PC-9 (cell line): ENCODE results near the gene RPL13. TPM values are rescaled to one million over a fixed set of nuclear protein-coding genes. Genes with fewer than 3 reads are reported as not detected.

Experiments used
- BruUV-seq: library from RNA; stranded (reverse); fragments of 400-500 nt; replicated peaks from 2 replicates; lab custom pipeline; 2021; lab: Mats Ljungman, UMichigan
- CTCF ChIA-PET: fragments of 300-600 bp; sonication (Branson Sonifier 250); formaldehyde crosslinking; loops from one replicate; lab custom pipeline; 2022; ENCODE audit warnings: antibody characterized with exemption; lab: Charles Lee
- POLR2A ChIA-PET: fragments of 300-600 bp; sonication (Branson Sonifier 250); formaldehyde crosslinking; loops from one replicate; lab custom pipeline; 2022; ENCODE audit warnings: antibody characterized with exemption; ENCODE audit not compliant: unreplicated experiment; lab: Charles Lee
- DNase-seq, 2 experiments: peaks; one replicate each; pipeline versions ENCODE4 v3.0.0 to v3.0.0-alpha.2; 2015 to 2022; ENCODE audit warnings: mixed read lengths in 1 of 2
- H2AFZ ChIP-seq: fragments of 200-600 bp; sonication (generic); 2 replicates; pipeline ENCODE4 v1.8.1; 2017; ENCODE audit warnings: antibody characterized with exemption
- H3F3A ChIP-seq: fragments of 200-600 bp; sonication (generic); 2 replicates; pipeline ENCODE4 v1.8.1; 2017; ENCODE audit warnings: antibody characterized with exemption, mild to moderate bottlenecking, low read depth; ENCODE audit not compliant: insufficient read depth
- H3K27ac ChIP-seq: fragments of 200-600 bp; sonication (generic); 2 replicates; pipeline ENCODE4 v1.6.1; 2016; ENCODE audit warnings: mixed run types
- H3K27me3 ChIP-seq: fragments of 200-600 bp; sonication (generic); 2 replicates; pipeline ENCODE4 v1.6.1; 2016; ENCODE audit warnings: low read depth, mixed run types; ENCODE audit not compliant: insufficient read depth
- H3K36me3 ChIP-seq: fragments of 200-600 bp; sonication (generic); 2 replicates; pipeline ENCODE4 v1.6.1; 2016; ENCODE audit warnings: low read depth, mixed run types
- H3K4me1 ChIP-seq: fragments of 200-600 bp; sonication (generic); replicated peaks from 2 replicates; pipeline ENCODE4 v1.6.1; 2016; ENCODE audit warnings: mixed run types; ENCODE audit not compliant: insufficient read depth
- H3K4me2 ChIP-seq: fragments of 200-600 bp; sonication (generic); 2 replicates; pipeline ENCODE4 v1.6.1; 2017; ENCODE audit warnings: mixed run types
- H3K4me3 ChIP-seq: fragments of 200-600 bp; sonication (generic); 2 replicates; pipeline ENCODE4 v1.6.1; 2016; ENCODE audit warnings: mixed run types
- H3K79me2 ChIP-seq: fragments of 200-600 bp; sonication (generic); 2 replicates; pipeline ENCODE4 v1.6.1; 2017; ENCODE audit warnings: low read depth, mixed run types
- H3K9me2 ChIP-seq: fragments of 200-600 bp; sonication (generic); 2 replicates; pipeline ENCODE4 v1.8.1; 2017; ENCODE audit warnings: mild to moderate bottlenecking; ENCODE audit not compliant: insufficient read depth
- H3K9me3 ChIP-seq: fragments of 200-600 bp; sonication (generic); 2 replicates; pipeline ENCODE4 v1.8.1; 2016; ENCODE audit warnings: low read depth; ENCODE audit not compliant: insufficient read depth
- H4K20me1 ChIP-seq: fragments of 200-600 bp; sonication (generic); 2 replicates; pipeline ENCODE4 v1.8.1; 2017; ENCODE audit not compliant: insufficient read depth
- EZH2 ChIP-seq: fragments of 200-600 bp; sonication (generic); IDR thresholded peaks from 2 replicates; pipeline ENCODE4 v1.8.0; 2017; ENCODE audit warnings: antibody characterized with exemption, low read depth
- intact Hi-C: fragments of 100-400 bp; cut with micrococcal nuclease; formaldehyde crosslinking; loops from one replicate; pipeline ENCODE4 v1.10.0; 2022; ENCODE audit not compliant: unreplicated experiment
- total RNA-seq: library from RNA; stranded (reverse); gene quantifications from 2 replicates; pipeline ENCODE4 v1.2.3, GENCODE V29; 2021
- TF ChIP-seq, protein P1 (sequence below): fragments of 200-600 bp; sonication (generic); conservative IDR thresholded peaks from 2 replicates; pipeline ENCODE4 v1.6.1; 2017; ENCODE audit warnings: mixed run types, antibody characterized with exemption, mild to moderate bottlenecking, moderate library complexity

Gene RPL13
- total RNA-seq, 1 experiment from 2014 or later: 2,045 TPM

DNA sequence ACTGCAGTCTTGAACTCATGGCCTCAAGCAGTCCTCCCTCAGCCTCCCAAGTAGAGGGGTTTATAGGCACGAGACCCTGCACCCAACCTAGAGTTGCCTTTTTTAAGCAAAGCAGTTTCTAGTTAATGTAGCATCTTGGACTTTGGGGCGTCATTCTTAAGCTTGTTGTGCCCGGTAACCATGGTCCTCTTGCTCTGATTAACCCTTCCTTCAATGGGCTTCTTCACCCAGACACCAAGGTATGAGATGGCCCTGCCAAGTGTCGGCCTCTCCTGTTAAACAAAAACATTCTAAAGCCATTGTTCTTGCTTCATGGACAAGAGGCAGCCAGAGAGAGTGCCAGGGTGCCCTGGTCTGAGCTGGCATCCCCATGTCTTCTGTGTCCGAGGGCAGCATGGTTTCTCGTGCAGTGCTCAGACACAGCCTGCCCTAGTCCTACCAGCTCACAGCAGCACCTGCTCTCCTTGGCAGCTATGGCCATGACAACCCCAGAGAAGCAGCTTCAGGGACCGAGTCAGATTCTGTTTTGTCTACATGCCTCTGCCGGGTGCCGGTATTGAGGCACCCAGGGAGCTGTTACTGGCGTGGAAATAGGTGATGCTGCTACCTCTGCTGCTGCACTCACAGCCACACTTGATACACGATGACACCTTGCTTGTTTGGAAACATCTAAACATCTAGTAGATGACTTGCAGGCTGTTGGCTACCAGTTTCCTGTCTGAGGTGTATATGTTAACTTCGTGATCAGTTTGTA is 3.3 kb downstream of the RPL13 start:
- Histone ChIP-seq H4K20me1 (peaks cover 49% of the 10 kb centered on the region), H3K4me2 (peak overlapping the region; percentile 98), H3K27ac (peak overlapping the region; percentile 70), H3F3A (peaks cover 79% of the 10 kb centered on the region), H3K27me3 (no peaks in the 10 kb centered on the region), H3K36me3 (peaks cover 33% of the 10 kb centered on the region), H3K4me3 (peak overlapping the region; percentile 92; the same call in 1 of the 2 replicates), H2AFZ (no peak overlapping the region), H3K79me2 (peaks cover 41% of the 10 kb centered on the region), H3K9me3 (no peaks in the 10 kb centered on the region), H3K9me2 (no peaks in the 10 kb centered on the region), H3K4me1 (peaks cover 50% of the 10 kb centered on the region)
- POLR2A ChIA-PET: interaction anchor here (0.7 kb wide), 2 partner anchors 136 to 346 kb away, joined by 4 read pairs; partner anchors contain the start of gene ZNF778
- intact Hi-C loops: loop anchor here (5.0 kb wide), 3 partner anchors 57 to 242 kb away; partner anchors contain the start of genes ANKRD11 and SPG7
- CTCF ChIA-PET: interaction anchor here (0.7 kb wide), 1 partner anchor 68 kb away, joined by 3 read pairs; no protein-coding TSS in a partner anchor
- peak in 1 of 2 experiments; percentile 35 for DNase-seq
- BruUV-seq: no TSS peak
- TF ChIP-seq, protein P1, sequence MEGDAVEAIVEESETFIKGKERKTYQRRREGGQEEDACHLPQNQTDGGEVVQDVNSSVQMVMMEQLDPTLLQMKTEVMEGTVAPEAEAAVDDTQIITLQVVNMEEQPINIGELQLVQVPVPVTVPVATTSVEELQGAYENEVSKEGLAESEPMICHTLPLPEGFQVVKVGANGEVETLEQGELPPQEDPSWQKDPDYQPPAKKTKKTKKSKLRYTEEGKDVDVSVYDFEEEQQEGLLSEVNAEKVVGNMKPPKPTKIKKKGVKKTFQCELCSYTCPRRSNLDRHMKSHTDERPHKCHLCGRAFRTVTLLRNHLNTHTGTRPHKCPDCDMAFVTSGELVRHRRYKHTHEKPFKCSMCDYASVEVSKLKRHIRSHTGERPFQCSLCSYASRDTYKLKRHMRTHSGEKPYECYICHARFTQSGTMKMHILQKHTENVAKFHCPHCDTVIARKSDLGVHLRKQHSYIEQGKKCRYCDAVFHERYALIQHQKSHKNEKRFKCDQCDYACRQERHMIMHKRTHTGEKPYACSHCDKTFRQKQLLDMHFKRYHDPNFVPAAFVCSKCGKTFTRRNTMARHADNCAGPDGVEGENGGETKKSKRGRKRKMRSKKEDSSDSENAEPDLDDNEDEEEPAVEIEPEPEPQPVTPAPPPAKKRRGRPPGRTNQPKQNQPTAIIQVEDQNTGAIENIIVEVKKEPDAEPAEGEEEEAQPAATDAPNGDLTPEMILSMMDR: no peak
- TF ChIP-seq EZH2: no peak

DNA sequence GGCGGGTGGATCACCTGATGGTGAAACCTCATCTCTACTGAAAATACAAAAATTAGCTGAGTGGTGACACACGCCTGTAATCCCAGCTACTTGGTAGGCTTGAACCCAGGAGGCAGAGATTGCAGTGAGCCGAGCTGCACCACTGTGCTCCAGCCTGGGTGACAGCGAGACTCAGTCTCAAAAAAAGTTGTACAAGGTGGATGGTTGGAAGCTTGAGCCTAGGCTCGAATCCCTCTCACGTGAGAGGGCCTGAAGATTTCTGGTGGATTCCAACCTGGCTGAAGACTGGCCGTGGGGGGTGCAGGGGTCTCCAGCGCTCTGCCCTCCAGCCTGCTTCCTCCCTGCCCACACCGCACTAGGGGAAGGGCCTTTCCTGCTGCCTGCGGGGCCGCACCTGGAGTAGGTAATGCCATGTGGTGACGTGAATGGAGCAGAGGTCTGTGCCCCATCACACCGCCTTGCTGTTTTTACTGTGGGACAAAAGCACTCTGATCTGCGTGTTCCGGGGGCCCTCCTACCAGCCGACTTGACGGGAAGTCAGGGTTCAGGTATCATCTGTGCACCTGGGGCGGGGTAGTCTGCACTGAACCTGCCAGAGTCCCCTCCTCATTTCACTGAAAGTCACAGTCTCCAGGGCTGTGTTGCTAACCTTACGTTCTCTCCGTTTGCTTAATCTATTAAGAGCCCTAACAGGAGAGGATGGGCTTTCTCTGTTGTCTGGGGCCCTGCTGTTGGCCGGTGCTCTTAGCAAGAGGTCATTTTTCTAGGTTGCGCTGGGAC is 4.2 kb downstream of the RPL13 start:
- Histone ChIP-seq H2AFZ (no peak overlapping the region), H3K4me3 (peak overlapping the region; percentile 92; the same call in 1 of the 2 replicates), H3K79me2 (peaks cover 41% of the 10 kb centered on the region), H3K27me3 (no peaks in the 10 kb centered on the region), H3K4me2 (peak overlapping the region; percentile 98), H3K9me2 (no peaks in the 10 kb centered on the region), H3K4me1 (peaks cover 42% of the 10 kb centered on the region), H3F3A (peaks cover 70% of the 10 kb centered on the region), H3K36me3 (peaks cover 33% of the 10 kb centered on the region), H3K27ac (peak overlapping the region; percentile 70), H4K20me1 (peaks cover 49% of the 10 kb centered on the region), H3K9me3 (no peaks in the 10 kb centered on the region)
- ChIA-PET CTCF (interaction anchor here (0.7 kb wide), 1 partner anchor 67 kb away, joined by 3 read pairs; no protein-coding TSS in a partner anchor), POLR2A (interaction anchor here (0.6 to 0.7 kb wide), 4 partner anchors 58 to 347 kb away, joined by 3 to 5 read pairs (median 4); partner anchors contain the start of gene ZNF778)
- intact Hi-C loops: loop anchor here (5.0 kb wide), 3 partner anchors 57 to 242 kb away; partner anchors contain the start of genes ANKRD11 and SPG7
- no peak for TF ChIP-seq EZH2
- no TSS peak for BruUV-seq
- peak in 1 of 2 experiments; percentile 50 for DNase-seq

DNA sequence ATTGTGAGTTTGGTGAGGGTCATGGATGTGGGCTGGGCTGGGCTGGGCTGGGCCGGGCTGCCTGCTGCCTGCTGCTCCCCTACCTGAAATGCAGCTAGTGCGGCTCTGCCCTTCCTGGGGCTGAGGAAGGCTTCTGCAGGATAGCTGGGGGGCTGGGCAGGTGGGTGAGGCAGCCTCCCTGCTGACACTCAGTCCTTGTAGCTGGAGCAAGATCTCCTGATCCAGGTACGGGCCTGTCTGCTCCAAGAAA is 4.7 kb downstream of the RPL13 start:
- CTCF ChIA-PET: no interaction called here
- Histone ChIP-seq H2AFZ (no peak overlapping the region), H4K20me1 (peaks cover 49% of the 10 kb centered on the region), H3K27ac (peak overlapping the region; percentile 70), H3K9me3 (no peaks in the 10 kb centered on the region), H3K9me2 (no peaks in the 10 kb centered on the region), H3K4me2 (peak overlapping the region; percentile 98), H3K4me1 (peaks cover 41% of the 10 kb centered on the region), H3K79me2 (peaks cover 41% of the 10 kb centered on the region), H3K4me3 (peak overlapping the region; percentile 45; the same call in 1 of the 2 replicates), H3F3A (peaks cover 65% of the 10 kb centered on the region), H3K27me3 (no peaks in the 10 kb centered on the region), H3K36me3 (peaks cover 33% of the 10 kb centered on the region)
- peak; percentile 62 to 77 for DNase-seq
- intact Hi-C loops: no loop called here
- TF ChIP-seq, protein P1: no peak
- no peak for TF ChIP-seq EZH2
- POLR2A ChIA-PET: interaction anchor here (0.6 to 0.7 kb wide), 3 partner anchors 57 to 318 kb away, joined by 4 to 8 read pairs (median 5); no protein-coding TSS in a partner anchor
- no TSS peak for BruUV-seq
